Measurements from ENCODE around the gene TADA3. TPM values are rescaled to one million over a fixed set of nuclear protein-coding genes. Genes with fewer than 3 reads are reported as not detected.

TADA3 gene
- total and polyA plus RNA-seq, 10 donors: 33.6 to 73.7 (median 49.4) TPM

- peak overlapping the region in 4 of 8 donors; percentile 68 to 95 (median 82) for H3K4me3 ChIP-seq
- H3K9me3 ChIP-seq: no peaks in the 10 kb centered on the region
- no peaks in the 10 kb centered on the region for H3K27me3 ChIP-seq (replicated peaks in 1 of 7)
- peaks cover 34 to 87% (median 64%) of the 10 kb centered on the region in 6 donors for H3K4me1 ChIP-seq
- intact Hi-C loops (cut with DNase I; ENCODE audit: low total_unique reads): no loop called here
- TF ChIP-seq POLR2AphosphoS5 (IDR thresholded peaks at IDR 0.05) (no peak), CTCF (IDR thresholded peaks at IDR 0.05 in 8 of 11, conservative IDR thresholded peaks at IDR 0.05 in 3 of 11) (no peak), POLR2A (IDR thresholded peaks at IDR 0.05) (no peak)
- no peak for DNase-seq
- H3K27ac ChIP-seq: peak overlapping the region in 7 of 8 donors; percentile 22 to 99 (median 97)
- H3K36me3 ChIP-seq: peaks cover 2 to 72% (median 40%) of the 10 kb centered on the region in 6 donors
- 85 to 95% (median 89%) methylated on average over 11 of the region's 11 CpGs for WGBS, 5 donors
These were observed 2.1 kb upstream of the TADA3 start for GRCh38 chr3:9794400-9794799.

DNA sequence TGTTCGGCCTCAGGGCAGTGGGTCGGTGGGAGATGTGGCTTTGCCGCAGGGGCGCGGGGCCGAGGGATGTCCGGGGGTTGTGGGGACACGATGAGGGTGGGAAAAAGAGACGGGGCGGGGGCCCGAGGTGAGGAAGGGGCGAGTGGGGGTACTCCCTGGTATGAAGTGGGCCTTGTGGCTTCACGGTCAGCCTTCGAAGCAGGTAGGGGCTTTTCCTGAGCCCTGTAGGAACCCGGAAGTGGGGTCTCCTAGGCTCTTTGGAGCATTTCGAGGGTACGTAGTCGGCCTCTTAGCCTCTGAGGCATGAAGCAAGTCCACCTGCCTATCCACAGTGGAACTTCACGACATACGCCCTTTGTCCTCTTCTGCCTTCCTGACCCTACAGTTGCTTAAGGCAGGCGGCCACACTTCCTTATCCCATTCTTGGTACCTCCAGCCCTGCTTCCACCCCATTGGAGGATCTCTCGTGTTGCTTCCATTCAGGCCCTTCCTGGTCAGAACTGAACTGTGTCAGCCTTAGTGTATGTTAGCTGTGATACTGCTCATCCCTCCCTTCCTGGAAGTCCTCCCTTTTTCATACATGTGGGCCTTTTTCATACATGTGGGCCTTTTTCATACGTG is 998 bp upstream of the TADA3 start:
- H3K27ac ChIP-seq: peak overlapping the region; percentile 96 to 99 (median 98)
- H3K4me3 ChIP-seq: peak overlapping the region; percentile 68 to 98 (median 88)
- TF ChIP-seq POLR2A (IDR thresholded peaks at IDR 0.05) (peak in 1 of 3 donors; percentile 64), POLR2AphosphoS5 (IDR thresholded peaks at IDR 0.05) (no peak), CTCF (IDR thresholded peaks at IDR 0.05 in 8 of 11, conservative IDR thresholded peaks at IDR 0.05 in 3 of 11) (peak in 1 of 11 experiments; percentile 3)
- no peak for DNase-seq
- peaks cover 2 to 72% (median 40%) of the 10 kb centered on the region in 6 donors for H3K36me3 ChIP-seq
- H3K4me1 ChIP-seq: peaks cover 34 to 79% (median 64%) of the 10 kb centered on the region in 6 donors
- no peaks in the 10 kb centered on the region for H3K27me3 ChIP-seq (replicated peaks in 1 of 7)
- 1 to 4% (median 2%) methylated on average over 17 to 23 of the region's 23 CpGs for WGBS, 5 donors
- H3K9me3 ChIP-seq: no peaks in the 10 kb centered on the region
- intact Hi-C loops (cut with DNase I; ENCODE audit: low total_unique reads): no loop called here

- no peaks in the 10 kb centered on the region for H3K27me3 ChIP-seq (replicated peaks in 1 of 7)
- peak overlapping the region; percentile 96 to 99 (median 98) for H3K27ac ChIP-seq
- H3K4me3 ChIP-seq: peak overlapping the region; percentile 68 to 98 (median 88)
- H3K4me1 ChIP-seq: peaks cover 34 to 67% (median 56%) of the 10 kb centered on the region in 6 donors
- WGBS, 5 donors: 13 to 35% (median 15%) methylated on average over 5 to 14 of the region's 14 CpGs
- no peak for DNase-seq
- no peaks in the 10 kb centered on the region for H3K9me3 ChIP-seq
- peaks cover 0 to 72% (median 38%) of the 10 kb centered on the region in 6 donors for H3K36me3 ChIP-seq
- intact Hi-C loops (cut with DNase I; ENCODE audit: low total_unique reads): no loop called here
- TF ChIP-seq POLR2A (IDR thresholded peaks at IDR 0.05): peak in 1 of 3 donors; percentile 58
- no peak for TF ChIP-seq POLR2AphosphoS5 (IDR thresholded peaks at IDR 0.05)
These were observed 376 bp downstream of the TADA3 start for GRCh38 chr3:9791790-9792404.

GRCh38 chr3:9791127-9791526 is 1.1 kb downstream of the TADA3 start:
- intact Hi-C loops (cut with DNase I; ENCODE audit: low total_unique reads): no loop called here
- H3K4me1 ChIP-seq: peaks cover 30 to 62% (median 49%) of the 10 kb centered on the region in 6 donors
- TF ChIP-seq POLR2A (IDR thresholded peaks at IDR 0.05): no peak
- no peak for TF ChIP-seq POLR2AphosphoS5 (IDR thresholded peaks at IDR 0.05)
- TF ChIP-seq CTCF (IDR thresholded peaks at IDR 0.05 in 8 of 11, conservative IDR thresholded peaks at IDR 0.05 in 3 of 11): no peak
- no peak for DNase-seq
- H3K27me3 ChIP-seq (replicated peaks in 1 of 7): no peaks in the 10 kb centered on the region
- H3K27ac ChIP-seq: peak overlapping the region in 7 of 8 donors; percentile 96 to 99 (median 98)
- 92 to 96% (median 94%) methylated on average over 5 to 11 of the region's 11 CpGs for WGBS, 5 donors
- H3K4me3 ChIP-seq: peak overlapping the region in 3 of 8 donors; percentile 68 to 95 (median 86)
- H3K9me3 ChIP-seq: no peaks in the 10 kb centered on the region
- peaks cover 0 to 72% (median 44%) of the 10 kb centered on the region in 6 donors for H3K36me3 ChIP-seq
